Right lobe of liver (tissue), 6 donors: ENCODE results near the gene KLHL5. TPM values are rescaled to one million over a fixed set of nuclear protein-coding genes. Genes with fewer than 3 reads are reported as not detected.

ENCODE experiments used
- ATAC-seq, 4 donors: fragments of 200-7000 bp; cut with Tn5 transposase; one replicate each; pipeline ENCODE4 v1.9.1; 2020; ENCODE audit warnings: mild to moderate bottlenecking in 4 of 4, moderate library complexity in 4 of 4
- DNase-seq, 3 donors: peaks; one replicate each; pipeline ENCODE4 v3.0.0-alpha.2; 2020
- H3K27ac ChIP-seq, 3 donors: fragments of 200-600 bp; one replicate each; pipeline ENCODE4 v1.8.0; 2022
- H3K27me3 ChIP-seq, 2 donors: fragments of 200-600 bp; one replicate each; pipeline ENCODE4 v1.8.0; 2022
- H3K36me3 ChIP-seq, 4 donors: fragments of 200-600 bp; sonication (generic) in 1 of 4; one replicate each; pipeline versions ENCODE4 v1.5.1 to v1.8.0; 2017 to 2022; ENCODE audit warnings: control low read depth in 1 of 4
- H3K4me1 ChIP-seq, 4 donors: fragments of 200-600 bp; sonication (generic) in 1 of 4; one replicate each; pipeline versions ENCODE4 v1.5.1 to v1.8.0; 2017 to 2022; ENCODE audit warnings: control low read depth in 1 of 4
- H3K4me3 ChIP-seq, 3 donors: fragments of 200-600 bp; one replicate each; pipeline ENCODE4 v1.8.0; 2022
- H3K9me3 ChIP-seq, 4 donors: fragments of 200-600 bp; sonication (generic) in 1 of 4; one replicate each; pipeline versions ENCODE4 v1.5.1 to v1.8.0; 2017 to 2022; ENCODE audit warnings: control low read depth in 1 of 4
- CTCF ChIP-seq, 4 donors: fragments of 200-600 bp in 3 of 4; fragments of 450-650 bp in 1 of 4; IDR thresholded peaks; one replicate each; pipeline versions ENCODE4 v1.5.1 to v1.8.0; 2016 to 2022; ENCODE audit warnings: antibody characterized with exemption in 4 of 4, mild to moderate bottlenecking in 2 of 4
- POLR2A ChIP-seq: fragments of 450-650 bp; IDR thresholded peaks from one replicate; pipeline ENCODE4 v1.6.1; 2017; ENCODE audit warnings: antibody characterized with exemption, mild to moderate bottlenecking
- WGBS: methylation state at CpG from one replicate; pipeline ENCODE4 v1.1.6; 2018; ENCODE audit warnings: low coverage, low lambda C conversion rate; ENCODE audit not compliant: insufficient coverage; ENCODE audit errors: missing lambda C conversion rate; 5-methylcytosine and 5-hydroxymethylcytosine counted together
- intact Hi-C, 2 donors: fragments of 100-400 bp; cut with DNase I; formaldehyde crosslinking; loops; one replicate each; pipeline versions ENCODE4 v1.11.2 to v1.14.1; 2022
- total RNA-seq, 6 experiments: library from RNA; depleted of rRNA in 2 of 6; stranded (reverse); fragments of >200 nt in 2 of 6; fragmentation: NEBNext Ultra II Directional in 3 of 6; extraction: Animal tissue kit (Norgen Biotek cat#: 25700) in 3 of 6; gene quantifications; one replicate each; pipeline versions ENCODE4 v1.1.0 to v1.2.4, GENCODE V29; 2016 to 2023
- donor health status: DM: no; HTN: yes; CAD: no.
- donor health status: DM: no; HTN: no; CAD: no.
- donor health status: DM: no; HTN: no; CAD: no.
- donor health status: DM: no; HTN: yes; CAD: no.
- donor health status: DM: no; HTN: yes; CAD: no.

The KLHL5 gene
- total RNA-seq, 6 experiments from 2014 or later: 25.5 to 88.0 (median 42.2) TPM

- intact Hi-C loops: no loop called here
- Histone ChIP-seq H3K27me3 (no peaks in the 10 kb centered on the region), H3K4me1 (peaks cover 0 to 8% (median 0%) of the 10 kb centered on the region in 4 donors), H3K27ac (no peak overlapping the region), H3K9me3 (no peaks in the 10 kb centered on the region), H3K36me3 (no peaks in the 10 kb centered on the region), H3K4me3 (no peak overlapping the region)
- TF ChIP-seq CTCF (IDR thresholded peaks at IDR 0.05) (no peak), POLR2A (no peak)
- no peak for DNase-seq
- ATAC-seq: no peak
- 77% methylated on average over 3 of the region's 4 CpGs for WGBS
These were observed 702 bp downstream of the KLHL5 start for GRCh38 chr4:39062770-39063097.

- no peak overlapping the region for H3K4me3 ChIP-seq
- peaks cover 0 to 8% (median 0%) of the 10 kb centered on the region in 4 donors for H3K4me1 ChIP-seq
- TF ChIP-seq CTCF (IDR thresholded peaks at IDR 0.05) (no peak), POLR2A (no peak)
- DNase-seq (no peak), ATAC-seq (no peak)
- intact Hi-C loops: no loop called here
- no peaks in the 10 kb centered on the region for H3K9me3 ChIP-seq
- H3K27ac ChIP-seq: no peak overlapping the region
- H3K36me3 ChIP-seq: no peaks in the 10 kb centered on the region
- no peaks in the 10 kb centered on the region for H3K27me3 ChIP-seq
These were observed 1.4 kb downstream of the KLHL5 start for GRCh38 chr4:39063430-39063829.

GRCh38 chr4:39066371-39066770, 4.3 kb downstream of the KLHL5 start:
- intact Hi-C loops: no loop called here
- no peak for DNase-seq
- H3K9me3 ChIP-seq: no peaks in the 10 kb centered on the region
- no peak overlapping the region for H3K27ac ChIP-seq
- ATAC-seq: no peak
- no peaks in the 10 kb centered on the region for H3K27me3 ChIP-seq
- H3K4me1 ChIP-seq: peaks cover 0 to 5% (median 0%) of the 10 kb centered on the region in 4 donors
- H3K4me3 ChIP-seq: no peak overlapping the region
- TF ChIP-seq CTCF (IDR thresholded peaks at IDR 0.05) (no peak), POLR2A (no peak)
- H3K36me3 ChIP-seq: peaks cover 0 to under 1% (median 0%) of the 10 kb centered on the region in 4 donors
- 100% methylated on average over 2 of the region's 2 CpGs for WGBS

GRCh38 chr4:39067031-39067430, 5.0 kb downstream of the KLHL5 start:
- no peaks in the 10 kb centered on the region for H3K27me3 ChIP-seq
- no peak overlapping the region for H3K27ac ChIP-seq
- no peak overlapping the region for H3K4me3 ChIP-seq
- no peaks in the 10 kb centered on the region for H3K4me1 ChIP-seq
- peaks cover 0 to 3% (median 0%) of the 10 kb centered on the region in 4 donors for H3K36me3 ChIP-seq
- ATAC-seq (no peak), DNase-seq (no peak)
- no peaks in the 10 kb centered on the region for H3K9me3 ChIP-seq
- intact Hi-C loops: no loop called here
- WGBS: 91% methylated on average over 2 of the region's 2 CpGs
- TF ChIP-seq POLR2A: no peak
- no peak for TF ChIP-seq CTCF (IDR thresholded peaks at IDR 0.05)

- Histone ChIP-seq H3K4me3 (no peak overlapping the region), H3K4me1 (no peaks in the 10 kb centered on the region), H3K36me3 (peaks cover 0 to 3% (median 0%) of the 10 kb centered on the region in 4 donors), H3K27ac (no peak overlapping the region), H3K9me3 (no peaks in the 10 kb centered on the region), H3K27me3 (no peaks in the 10 kb centered on the region)
- TF ChIP-seq POLR2A (no peak), CTCF (IDR thresholded peaks at IDR 0.05) (no peak)
- DNase-seq (no peak), ATAC-seq (no peak)
- intact Hi-C loops: no loop called here
- WGBS: 100% methylated on average over 1 of the region's 3 CpGs
These were observed 5.4 kb downstream of the KLHL5 start for GRCh38 chr4:39067451-39067850.
